ENCODE measurements around the gene SORT1. TPM values are rescaled to one million over a fixed set of nuclear protein-coding genes. Genes with fewer than 3 reads are reported as not detected.

The SORT1 gene
- total and polyA plus RNA-seq, 2 of the 8 experiments (the other 6 are each of a cell fraction or from before 2014, with no cell fraction given), result 18.7 to 69.6 TPM

DNA sequence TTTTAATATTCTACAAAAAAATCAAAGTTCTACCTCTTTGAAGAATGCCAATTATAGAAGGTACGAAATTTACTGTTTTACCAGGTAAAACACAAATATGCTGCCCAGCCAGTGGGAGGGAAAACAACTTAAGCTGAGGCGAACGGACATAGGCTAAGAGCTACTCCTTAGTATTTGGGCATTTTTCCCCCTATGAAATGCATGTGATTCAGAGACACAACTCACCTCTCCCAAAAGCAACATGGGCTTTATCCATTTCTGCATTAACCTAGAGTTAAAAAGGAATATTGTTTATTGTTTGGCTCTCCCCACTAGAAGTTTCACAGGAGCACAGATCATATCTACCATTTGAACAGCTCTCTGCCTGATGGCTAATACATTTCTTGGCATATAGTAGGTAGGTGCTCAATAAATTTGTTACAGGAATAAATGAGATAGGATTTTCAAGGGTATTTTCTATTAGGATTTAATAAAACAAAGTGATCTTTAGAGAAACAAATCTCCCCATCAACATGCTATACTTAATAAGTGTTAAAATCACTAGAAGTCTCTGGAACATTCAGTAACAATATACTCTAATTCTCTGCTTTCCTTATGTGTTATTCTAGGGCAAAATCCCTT lies 2.4 kb upstream of the SORT1 start:
- Histone ChIP-seq H3K23me2 (ENCODE audit: low read depth, low read length) (peaks cover 8% of the 10 kb centered on the region), H3K4me3 (ENCODE audit: extremely low read depth in 1 of 4, insufficient read depth in 2 of 4, low read depth in 3 of 4, low read length in 4 of 4) (no peak overlapping the region), H3K36me3 (ENCODE audit: control insufficient read depth in 2 of 4, insufficient read depth in 4 of 4, low read length in 3 of 4) (peaks cover 0 to 18% (median 12%) of the 10 kb centered on the region in 4 experiments; a peak in 5 of 8 replicates), H4K5ac (ENCODE audit: insufficient read length, low read depth, low read length) (no peak overlapping the region), H3K56ac (replicated peaks; ENCODE audit: insufficient read length, low read depth, low read length) (no peak overlapping the region), H3K9ac (replicated peaks in 1 of 4; ENCODE audit: extremely low read depth in 1 of 4, low read depth in 3 of 4, low read length in 3 of 4) (no peak overlapping the region), H3K79me2 (ENCODE audit: control insufficient read depth in 1 of 2, insufficient read depth in 2 of 2, low read length in 2 of 2) (peaks cover 0 to 18% of the 10 kb centered on the region in 2 experiments; a peak in 2 of 4 replicates), H4K20me1 (replicated peaks in 1 of 2; ENCODE audit: control insufficient read depth in 1 of 2, insufficient read depth in 2 of 2, low read length in 2 of 2) (peaks cover 0 to 5% of the 10 kb centered on the region in 2 experiments), H2BK5ac (ENCODE audit: low read depth, low read length) (no peak overlapping the region), H4K8ac (ENCODE audit: extremely low read depth, insufficient read depth, low read length) (no peak overlapping the region), H3K4me1 (replicated peaks in 1 of 4; ENCODE audit: control insufficient read depth in 3 of 4, insufficient read depth in 4 of 4, low read length in 3 of 4) (peaks cover 3 to 10% (median 7%) of the 10 kb centered on the region in 4 experiments; a peak in 6 of 7 replicates), H3K14ac (ENCODE audit: insufficient read length) (no peak overlapping the region), H2BK15ac (ENCODE audit: low read length) (no peak overlapping the region), H3K27ac (ENCODE audit: low read depth, low read length) (no peak overlapping the region), H2BK12ac (ENCODE audit: low read depth, low read length) (no peak overlapping the region), H2BK20ac (ENCODE audit: low read length) (no peak overlapping the region), H3K79me1 (ENCODE audit: low read depth, low read length) (no peaks in the 10 kb centered on the region), H3K4me2 (ENCODE audit: insufficient read depth in 1 of 2, low read depth in 2 of 2, low read length in 2 of 2) (no peak overlapping the region), H3K18ac (ENCODE audit: extremely low read depth, low read length) (no peak overlapping the region), H3K27me3 (replicated peaks in 1 of 4; ENCODE audit: control insufficient read depth in 3 of 4, extremely low read depth in 1 of 4, insufficient read depth in 3 of 4, low read length in 3 of 4) (no peaks in the 10 kb centered on the region), H3K9me3 (ENCODE audit: insufficient read depth in 2 of 2, low read depth in 1 of 2, low read length in 1 of 2) (no peaks in the 10 kb centered on the region), H3K23ac (ENCODE audit: insufficient read length) (no peak overlapping the region), H3K4ac (replicated peaks; ENCODE audit: insufficient read length, low read depth, low read length) (no peak overlapping the region), H2BK120ac (replicated peaks; ENCODE audit: low read depth, low read length) (no peak overlapping the region), H2AFZ (ENCODE audit: low read length) (no peak overlapping the region), H4K91ac (replicated peaks; ENCODE audit: insufficient read length, low read length) (no peak overlapping the region), H2AK5ac (ENCODE audit: low read depth, low read length) (no peak overlapping the region)
- 90% methylated on average over 3 of the region's 3 CpGs; no CpG with 5 or more reads in 1 of the 2 experiments for WGBS, 2 experiments (ENCODE audit: extremely low coverage in 1 of 2, insufficient coverage in 1 of 2, insufficient read length in 1 of 2, insufficient replicate concordance in 2 of 2, low coverage in 1 of 2, low lambda C conversion rate in 2 of 2, missing lambda C conversion rate in 1 of 2)
- FAIRE-seq, result no peak
- ChIA-PET CTCF (ENCODE audit: partially characterized antibody) (interaction anchor here (0.7 to 7.5 kb wide), 29 partner anchors 10 to 226 kb away, joined by 3 to 113 read pairs (median 5); partner anchors contain the start of genes CYB561D1, MYBPHL and PSRC1), POLR2A (ENCODE audit: partially characterized antibody) (interaction anchor here (1.1 to 3.3 kb wide), 8 partner anchors 12 to 160 kb away, joined by 3 to 18 read pairs (median 6); partner anchors contain the start of genes PSMA5 and PSRC1)
- DNase-seq (ENCODE audit: low read depth in 1 of 2, low spot score in 2 of 2), result no peak
- no peak for TF ChIP-seq CHD2 (IDR thresholded peaks at IDR 0.05; ENCODE audit: low read length)
- no peak for TF ChIP-seq SP1 (IDR thresholded peaks at IDR 0.05; ENCODE audit: low read depth, low read length)
- TF ChIP-seq KDM1A (IDR thresholded peaks at IDR 0.05; ENCODE audit: borderline replicate concordance, low read length), result no peak
- TF ChIP-seq JUN (IDR thresholded peaks at IDR 0.05; ENCODE audit: low read depth, low read length), result no peak
- no peak for TF ChIP-seq KDM5A (IDR thresholded peaks at IDR 0.05; ENCODE audit: low read length)
- no peak for TF ChIP-seq BACH1 (IDR thresholded peaks at IDR 0.05; ENCODE audit: low read length)
- TF ChIP-seq SP2 (IDR thresholded peaks at IDR 0.05; ENCODE audit: low read length), result no peak
- TF ChIP-seq EP300 (IDR thresholded peaks at IDR 0.05; ENCODE audit: borderline replicate concordance in 1 of 2, low read depth in 2 of 2, low read length in 2 of 2), result no peak
- TF ChIP-seq CTBP2 (IDR thresholded peaks at IDR 0.05; ENCODE audit: borderline replicate concordance, insufficient read depth, insufficient read length, low read length), result no peak
- no peak for TF ChIP-seq SIX5 (IDR thresholded peaks at IDR 0.05; ENCODE audit: low read depth, low read length)
- no peak for TF ChIP-seq SIN3A (conservative IDR thresholded peaks at IDR 0.05 in 1 of 2, IDR thresholded peaks at IDR 0.05 in 1 of 2; ENCODE audit: low read depth in 1 of 2, low read length in 2 of 2)
- no peak for TF ChIP-seq POLR2AphosphoS5 (IDR thresholded peaks at IDR 0.05; ENCODE audit: low read depth, low read length)
- no peak for TF ChIP-seq TEAD4 (IDR thresholded peaks at IDR 0.05; ENCODE audit: low read depth, low read length)
